SK-N-SH (cell line): ENCODE measurements around the gene NANS. TPM values are rescaled to one million over a fixed set of nuclear protein-coding genes. Genes with fewer than 3 reads are reported as not detected.

Experiments used
- CTCF ChIA-PET: fragments of 300-600, 350-600 bp; formaldehyde crosslinking; extraction: SDS; loops from one replicate; lab custom pipeline; 2021; lab: Yijun Ruan, JAX
- POLR2A ChIA-PET: fragments of 350-600 bp; sonication (Branson Sonifier 250); formaldehyde crosslinking; extraction: SDS; loops from one replicate; lab custom pipeline; 2020; ENCODE audit warnings: antibody characterized with exemption, inconsistent platforms; lab: Yijun Ruan, JAX
- DNase-seq: peaks from one replicate; pipeline ENCODE4 v3.0.0; 2012
- H2AFZ ChIP-seq: fragments of 200-600 bp; sonication (generic); 2 replicates; pipeline ENCODE4 v1.8.1; 2016; ENCODE audit warnings: antibody characterized with exemption, mild to moderate bottlenecking, low read depth
- H3F3A ChIP-seq: fragments of 200-600 bp; sonication (generic); replicated peaks from 2 replicates; pipeline ENCODE3; 2016; ENCODE audit warnings: antibody characterized with exemption, mild to moderate bottlenecking; ENCODE audit not compliant: insufficient read depth
- H3K27ac ChIP-seq, 2 experiments: fragments of 200-500 bp in 1 of 2; fragments of 200-600 bp in 1 of 2; sonication (Bioruptor generic) in 1 of 2; sonication (generic), shearing (Covaris generic) in 1 of 2; 2 replicates each; pipeline versions ENCODE4 v1.5.1 to v1.6.1; 2014 to 2016; ENCODE audit warnings: low read depth in 2 of 2, inconsistent platforms in 1 of 2, low read length in 1 of 2, mild to moderate bottlenecking in 1 of 2, mixed read lengths in 1 of 2
- H3K27me3 ChIP-seq: fragments of 200-600 bp; sonication (generic), shearing (Covaris generic); 2 replicates; pipeline ENCODE4 v1.6.1; 2016; ENCODE audit warnings: mixed run types; ENCODE audit not compliant: insufficient read depth
- H3K36me3 ChIP-seq, 2 experiments: fragments of 200-500 bp in 1 of 2; fragments of 200-600 bp in 1 of 2; sonication (Bioruptor generic) in 1 of 2; sonication (generic) in 1 of 2; replicated peaks in 1 of 2; 2 replicates each; pipeline versions ENCODE3 to v1.5.1; 2014 to 2016; ENCODE audit warnings: low read length in 1 of 2, mild to moderate bottlenecking in 1 of 2; ENCODE audit not compliant: insufficient read depth in 2 of 2, control insufficient read depth in 1 of 2
- H3K4me1 ChIP-seq, 2 experiments: fragments of 200-500 bp in 1 of 2; fragments of 200-600 bp in 1 of 2; sonication (Bioruptor generic) in 1 of 2; sonication (generic), shearing (Covaris generic) in 1 of 2; 2 replicates each; pipeline versions ENCODE4 v1.5.1 to v1.6.1; 2014 to 2016; ENCODE audit warnings: low read depth in 1 of 2, low read length in 1 of 2, mixed run types in 1 of 2; ENCODE audit not compliant: insufficient read depth in 2 of 2, control insufficient read depth in 1 of 2
- H3K4me2 ChIP-seq: fragments of 200-600 bp; sonication (generic), shearing (Covaris generic); 2 replicates; pipeline ENCODE4 v1.6.1; 2017; ENCODE audit warnings: mixed run types
- H3K4me3 ChIP-seq, 2 experiments: fragments of 200-500 bp in 1 of 2; fragments of 200-600 bp in 1 of 2; sonication (Bioruptor generic) in 1 of 2; sonication (generic), shearing (Covaris generic) in 1 of 2; 2 replicates each; pipeline versions ENCODE4 v1.5.1 to v1.8.1; 2014 to 2016; ENCODE audit warnings: low read depth in 2 of 2, inconsistent platforms in 1 of 2, low read length in 1 of 2, mild to moderate bottlenecking in 1 of 2, mixed read lengths in 1 of 2, moderate library complexity in 1 of 2
- H3K79me2 ChIP-seq: fragments of 200-600 bp; sonication (generic); 2 replicates; pipeline ENCODE4 v1.8.1; 2017; ENCODE audit warnings: mild to moderate bottlenecking; ENCODE audit not compliant: insufficient read depth
- H3K9ac ChIP-seq: fragments of 200-600 bp; sonication (generic); 2 replicates; pipeline ENCODE4 v1.6.1; 2017; ENCODE audit warnings: mixed run types
- H3K9me2 ChIP-seq: fragments of 200-600 bp; sonication (generic); 2 replicates; pipeline ENCODE4 v1.6.1; 2017; ENCODE audit warnings: mixed run types
- H3K9me3 ChIP-seq: fragments of 200-600 bp; sonication (generic); 2 replicates; pipeline ENCODE4 v1.6.1; 2017; ENCODE audit warnings: mixed run types, mild to moderate bottlenecking, moderate library complexity
- H4K20me1 ChIP-seq: fragments of 200-600 bp; sonication (generic); 2 replicates; pipeline ENCODE4 v1.6.1; 2017; ENCODE audit warnings: mild to moderate bottlenecking, mixed run types; ENCODE audit not compliant: insufficient read depth
- EP300 ChIP-seq, 2 experiments: IDR thresholded peaks; 2 replicates each; pipeline versions ENCODE4 v1.4.0 to v1.6.1; 2012; ENCODE audit warnings: borderline replicate concordance in 1 of 2, low read depth in 1 of 2, low read length in 1 of 2
- FOXM1 ChIP-seq: IDR thresholded peaks from 2 replicates; pipeline ENCODE4 v1.4.0; 2012; ENCODE audit warnings: low read depth, mild to moderate bottlenecking
- GATA2 ChIP-seq: sonication (generic); formaldehyde crosslinking; IDR thresholded peaks from 2 replicates; pipeline ENCODE4 v1.5.0; 2020; ENCODE audit warnings: mild to moderate bottlenecking, missing genetic modification reagents
- JUND ChIP-seq: IDR thresholded peaks from 2 replicates; pipeline ENCODE4 v1.4.0; 2012
- MEF2A ChIP-seq: IDR thresholded peaks from 2 replicates; pipeline ENCODE4 v1.4.0; 2012; ENCODE audit warnings: low read depth, borderline replicate concordance
- MXI1 ChIP-seq: IDR thresholded peaks from 2 replicates; pipeline ENCODE4 v1.6.1; 2012; ENCODE audit warnings: mild to moderate bottlenecking, low read depth, low read length, improper control_type of control experiment
- NFIC ChIP-seq: IDR thresholded peaks from 2 replicates; pipeline ENCODE4 v1.4.0; 2012; ENCODE audit warnings: borderline replicate concordance
- POLR2AphosphoS5 ChIP-seq: IDR thresholded peaks from 2 replicates; pipeline ENCODE4 v1.6.1; 2012; ENCODE audit warnings: low read depth, low read length
- REST ChIP-seq: IDR thresholded peaks from 2 replicates; pipeline ENCODE4 v1.6.1; 2012; ENCODE audit warnings: mild to moderate bottlenecking, low read depth, low read length, moderate library complexity
- RFX5 ChIP-seq: IDR thresholded peaks from 2 replicates; pipeline ENCODE4 v1.6.1; 2012; ENCODE audit warnings: mild to moderate bottlenecking, improper control_type of control experiment, low read length
- TAF1 ChIP-seq: IDR thresholded peaks from 2 replicates; pipeline ENCODE4 v1.6.1; 2012; ENCODE audit warnings: low read depth, mild to moderate bottlenecking, low read length, moderate library complexity, borderline replicate concordance
- TEAD4 ChIP-seq: IDR thresholded peaks from 2 replicates; pipeline ENCODE4 v1.4.0; 2012; ENCODE audit warnings: mild to moderate bottlenecking, borderline replicate concordance; ENCODE audit not compliant: insufficient read depth
- USF1 ChIP-seq: IDR thresholded peaks from 2 replicates; pipeline ENCODE4 v1.4.0; 2012; ENCODE audit warnings: low read depth, borderline replicate concordance
- WGBS: methylation state at CpG from one replicate; pipeline ENCODE4 v1.1.6; 2017; ENCODE audit warnings: low lambda C conversion rate; 5-methylcytosine and 5-hydroxymethylcytosine counted together
- polyA plus RNA-seq, 3 experiments: library from polyadenylated mRNA; depleted of rRNA; stranded (reverse); fragments of >200 nt; gene quantifications; 2 replicates each; pipeline ENCODE4 v1.2.3, GENCODE V29; 2012

NANS gene
- polyA plus RNA-seq, 1 of the 3 experiments (the other 2 are of a cell fraction), result 61.3 TPM

- no peak overlapping the region for H2AFZ ChIP-seq
- no peaks in the 10 kb centered on the region for H3K9me3 ChIP-seq
- H3K9me2 ChIP-seq, result no peaks in the 10 kb centered on the region
- no peaks in the 10 kb centered on the region for H4K20me1 ChIP-seq
- no peak for TF ChIP-seq TAF1
- no peak for TF ChIP-seq MXI1
- TF ChIP-seq GATA2, result no peak
- TF ChIP-seq REST, result no peak
- TF ChIP-seq USF1, result no peak
- no peak for TF ChIP-seq NFIC
- no peak for TF ChIP-seq EP300 (IDR thresholded peaks at IDR 0.05; ENCODE audit: borderline replicate concordance in 1 of 2, low read depth in 1 of 2, low read length in 1 of 2)
- no peak for TF ChIP-seq JUND
- no peak for TF ChIP-seq RFX5
- no peak for TF ChIP-seq MEF2A
- no peak for TF ChIP-seq FOXM1
- no peak for TF ChIP-seq POLR2AphosphoS5
- CTCF ChIA-PET, result interaction anchor here (0.9 to 1.8 kb wide), 4 partner anchors 19 to 113 kb away, joined by 3 to 5 read pairs (median 4); no protein-coding TSS in a partner anchor
- WGBS, result 95% methylated on average over 11 of the region's 11 CpGs
- DNase-seq, result no peak
- H3F3A ChIP-seq, result no peaks in the 10 kb centered on the region
- H3K9ac ChIP-seq, result no peak overlapping the region
- H3K4me1 ChIP-seq, result no peaks in the 10 kb centered on the region
- H3K36me3 ChIP-seq, result peaks cover 0 to 3% of the 10 kb centered on the region in 2 experiments
- no peaks in the 10 kb centered on the region for H3K27me3 ChIP-seq
- no peaks in the 10 kb centered on the region for H3K79me2 ChIP-seq
- POLR2A ChIA-PET, result no interaction called here
- H3K4me3 ChIP-seq, result no peak overlapping the region
- H3K4me2 ChIP-seq, result no peak overlapping the region
- H3K27ac ChIP-seq, result no peak overlapping the region
Measured at GRCh38 chr9:98092613-98092931, 36.0 kb downstream of the NANS start.

- H2AFZ ChIP-seq, result no peak overlapping the region
- no peak overlapping the region for H3K4me3 ChIP-seq
- no peak for TF ChIP-seq TEAD4
- no peak for TF ChIP-seq REST
- TF ChIP-seq EP300 (IDR thresholded peaks at IDR 0.05; ENCODE audit: borderline replicate concordance in 1 of 2, low read depth in 1 of 2, low read length in 1 of 2), result no peak
- ChIA-PET CTCF (no interaction called here), POLR2A (no interaction called here)
- H3K4me2 ChIP-seq, result no peak overlapping the region
- no peaks in the 10 kb centered on the region for H3K27me3 ChIP-seq
- H3K79me2 ChIP-seq, result no peaks in the 10 kb centered on the region
- DNase-seq, result no peak
- H4K20me1 ChIP-seq, result no peaks in the 10 kb centered on the region
- no peaks in the 10 kb centered on the region for H3F3A ChIP-seq
- WGBS, result 95% methylated on average over 4 of the region's 4 CpGs
- H3K9ac ChIP-seq, result no peak overlapping the region
- H3K4me1 ChIP-seq, result no peaks in the 10 kb centered on the region
- no peak overlapping the region for H3K27ac ChIP-seq
- H3K9me2 ChIP-seq, result no peaks in the 10 kb centered on the region
- no peaks in the 10 kb centered on the region for H3K9me3 ChIP-seq
- peaks cover 0 to 3% of the 10 kb centered on the region in 2 experiments for H3K36me3 ChIP-seq
Measured at GRCh38 chr9:98094316-98094715, 37.8 kb downstream of the NANS start.
